ENCODE measurements around the gene EHD4.

The EHD4 gene

GRCh38 chr15:41985236-41986160 is 13.1 kb upstream of the EHD4 start:
- no peak for TF ChIP-seq CTCF (IDR thresholded peaks at IDR 0.05; ENCODE audit: low read depth, low read length)
- in situ Hi-C loops (cut with HindIII; ENCODE audit: low sequenced_read_pairs): no loop called here
- H3K4me3 ChIP-seq (ENCODE audit: low read depth, low read length): no peak overlapping the region
- DNase-seq (ENCODE audit: low read depth, low spot score): no peak

- H3K4me3 ChIP-seq (ENCODE audit: low read depth, low read length): no peak overlapping the region
- in situ Hi-C loops (cut with HindIII; ENCODE audit: low sequenced_read_pairs): no loop called here
- TF ChIP-seq CTCF (IDR thresholded peaks at IDR 0.05; ENCODE audit: low read depth, low read length): no peak
- DNase-seq (ENCODE audit: low read depth, low spot score): no peak
Observed at GRCh38 chr15:41984622-41985021, 12.3 kb upstream of the EHD4 start.

GRCh38 chr15:41983621-41984571 is 11.5 kb upstream of the EHD4 start:
- no peak for DNase-seq (ENCODE audit: low read depth, low spot score)
- H3K4me3 ChIP-seq (ENCODE audit: low read depth, low read length): no peak overlapping the region
- no peak for TF ChIP-seq CTCF (IDR thresholded peaks at IDR 0.05; ENCODE audit: low read depth, low read length)
- in situ Hi-C loops (cut with HindIII; ENCODE audit: low sequenced_read_pairs): no loop called here

GRCh38 chr15:41983221-41983620 is 10.9 kb upstream of the EHD4 start:
- DNase-seq (ENCODE audit: low read depth, low spot score): no peak
- no peak overlapping the region for H3K4me3 ChIP-seq (ENCODE audit: low read depth, low read length)
- in situ Hi-C loops (cut with HindIII; ENCODE audit: low sequenced_read_pairs): no loop called here
- TF ChIP-seq CTCF (IDR thresholded peaks at IDR 0.05; ENCODE audit: low read depth, low read length): no peak

GRCh38 chr15:41982133-41982930 is 10.0 kb upstream of the EHD4 start:
- DNase-seq (ENCODE audit: low read depth, low spot score): no peak
- no peak for TF ChIP-seq CTCF (IDR thresholded peaks at IDR 0.05; ENCODE audit: low read depth, low read length)
- in situ Hi-C loops (cut with HindIII; ENCODE audit: low sequenced_read_pairs): no loop called here
- H3K4me3 ChIP-seq (ENCODE audit: low read depth, low read length): no peak overlapping the region
